HepG2 (cell line): ENCODE measurements around the gene SMTNL2. TPM values are rescaled to one million over a fixed set of nuclear protein-coding genes. Genes with fewer than 3 reads are reported as not detected.

Experiments used
- ATAC-seq: fragments of 200-7000 bp; cut with Tn5 transposase; 3 replicates; pipeline ENCODE4 v1.9.1; 2020; ENCODE audit warnings: mild to moderate bottlenecking, moderate library complexity
- Bru-seq: library from RNA; stranded (reverse); fragments of 400-500 nt; gene quantifications from one replicate; lab custom pipeline; 2021; lab: Mats Ljungman, UMichigan
- BruChase-seq, 2 experiments: library from RNA; stranded (reverse); fragments of 400-500 nt; gene quantifications; one replicate each; lab custom pipeline; 2021; lab: Mats Ljungman, UMichigan
- BruUV-seq: library from RNA; stranded (reverse); fragments of 400-500 nt; replicated peaks from 2 replicates; lab custom pipeline; 2021; lab: Mats Ljungman, UMichigan
- CTCF ChIA-PET: fragments of 300-600 bp; formaldehyde crosslinking; extraction: SDS; loops from one replicate; lab custom pipeline; 2021; ENCODE audit warnings: low total read pairs, inconsistent platforms, low intra/inter-chr PET ratio; lab: Yijun Ruan, JAX
- POLR2A ChIA-PET: fragments of 350-600 bp; sonication (Branson Sonifier 250); formaldehyde crosslinking; loops from one replicate; lab custom pipeline; 2020; ENCODE audit warnings: antibody characterized with exemption, inconsistent platforms; lab: Yijun Ruan, JAX
- DNase-seq: peaks from one replicate; pipeline ENCODE4 v3.0.0-alpha.2; 2015; ENCODE audit warnings: low spot score
- FAIRE-seq: peaks from 3 replicates; lab custom pipeline; 2011; peaks lifted over from hg19 to GRCh38; lab: Jason Lieb, UNC
- H2AFZ ChIP-seq: one replicate; pipeline ENCODE4 v1.6.1; 2011; ENCODE audit warnings: low read length, inconsistent platforms
- H3K27ac ChIP-seq: fragments of 300-600 bp; 3 replicates; pipeline ENCODE4 v1.8.0; 2011; ENCODE audit warnings: mixed run types, mild to moderate bottlenecking, mixed read lengths, low read length, inconsistent platforms; ENCODE audit not compliant: insufficient read depth; ENCODE audit errors: extremely low read length
- H3K27me3 ChIP-seq, 2 experiments: fragments of 200-600 bp in 1 of 2; 2 replicates in 1 of 2; 3 replicates in 1 of 2; pipeline versions ENCODE4 v1.6.0 to v1.8.0; 2011; ENCODE audit warnings: low read length in 2 of 2, mild to moderate bottlenecking in 2 of 2, moderate library complexity in 2 of 2, inconsistent platforms in 1 of 2; ENCODE audit not compliant: insufficient read depth in 2 of 2, control insufficient read depth in 1 of 2
- H3K36me3 ChIP-seq, 2 experiments: fragments of 200-600 bp in 1 of 2; replicated peaks in 1 of 2; 2 replicates in 1 of 2; 3 replicates in 1 of 2; pipeline versions ENCODE4 v1.5.1 to v1.8.0; 2011; ENCODE audit warnings: low read length in 2 of 2, inconsistent platforms in 1 of 2; ENCODE audit not compliant: insufficient read depth in 2 of 2, control insufficient read depth in 1 of 2
- H3K4me1 ChIP-seq: 2 replicates; pipeline ENCODE4 v1.5.1; 2012; ENCODE audit warnings: low read length, inconsistent platforms; ENCODE audit not compliant: insufficient read depth
- H3K4me2 ChIP-seq: 2 replicates; pipeline ENCODE4 v1.6.0; 2011; ENCODE audit warnings: low read depth, low read length, inconsistent platforms
- H3K4me3 ChIP-seq, 3 experiments: fragments of 200-600 bp in 1 of 3; sonication (generic), shearing (Covaris generic) in 1 of 3; replicated peaks in 1 of 3; 2 replicates each; pipeline ENCODE4 v1.5.1; 2011 to 2016; ENCODE audit warnings: low read length in 3 of 3, inconsistent platforms in 2 of 3, low read depth in 2 of 3, mild to moderate bottlenecking in 2 of 3, control low read depth in 1 of 3, mixed read lengths in 1 of 3; ENCODE audit not compliant: insufficient read depth in 1 of 3
- H3K79me2 ChIP-seq: one replicate; pipeline ENCODE4 v1.6.1; 2011; ENCODE audit warnings: low read length, inconsistent platforms; ENCODE audit not compliant: insufficient read depth
- H3K9ac ChIP-seq: 2 replicates; pipeline ENCODE4 v1.6.0; 2011; ENCODE audit warnings: mild to moderate bottlenecking, low read depth, low read length, inconsistent platforms; ENCODE audit not compliant: insufficient read depth
- H3K9me3 ChIP-seq: 2 replicates; pipeline ENCODE4 v1.5.1; 2012; ENCODE audit warnings: mild to moderate bottlenecking, low read length
- H4K20me1 ChIP-seq: 2 replicates; pipeline ENCODE4 v1.6.0; 2011; ENCODE audit warnings: inconsistent platforms, mild to moderate bottlenecking, low read length, moderate library complexity; ENCODE audit not compliant: insufficient read depth
- DBP ChIP-seq: sonication (generic); formaldehyde crosslinking; IDR thresholded peaks from 2 replicates; pipeline ENCODE4 v1.4.0; 2020; ENCODE audit warnings: missing genetic modification reagents; ENCODE audit errors: not compliant biosample characterization
- RNF2 ChIP-seq: fragments of 450-650 bp; conservative IDR thresholded peaks from 2 replicates; pipeline ENCODE4 v1.6.1; 2016; ENCODE audit warnings: low read depth
- WGBS: methylation state at CpG from one replicate; pipeline ENCODE4 v1.1.6; 2017; ENCODE audit warnings: low lambda C conversion rate; 5-methylcytosine and 5-hydroxymethylcytosine counted together
- in situ Hi-C: cut with HindIII; loops from 2 replicates; pipeline ENCODE4 v1.10.0; 2017; ENCODE audit warnings: low pct_unique_long_range_greater_than_20kb; ENCODE audit not compliant: extremely low pct_ligation_motif_present
- intact Hi-C: fragments of 100-400 bp; cut with micrococcal nuclease; formaldehyde crosslinking; loops from one replicate; pipeline ENCODE4 v1.10.0; 2022; ENCODE audit not compliant: unreplicated experiment
- long read RNA-seq, 2 experiments: library from RNA in 1 of 2; library from polyadenylated mRNA in 1 of 2; stranded (forward) in 1 of 2; unstranded in 1 of 2; transcript quantifications; one replicate each; pipeline ENCODE4 v2.0.0, GENCODE V29; 2019 to 2022
- polyA minus RNA-seq, 3 experiments: library from RNA; depleted of rRNA, polyadenylated mRNA; stranded (reverse); fragments of >200 nt; gene quantifications; 2 replicates each; pipeline ENCODE4 v1.2.3, GENCODE V29; 2011; ENCODE audit warnings: low replicate concordance in 1 of 3
- polyA plus RNA-seq, 8 experiments: library from polyadenylated mRNA; depleted of rRNA in 3 of 8; stranded (reverse) in 7 of 8; unstranded in 1 of 8; fragments of >200 nt; fragmentation: Illumina TruSeq in 4 of 8; extraction: Trizol in 4 of 8; gene quantifications; 2 replicates each; pipeline versions ENCODE4 v1.2.1 to v1.2.3, GENCODE V29; 2011 to 2016; ENCODE audit warnings: low read depth in 4 of 8, missing spikeins in 1 of 8, mixed read lengths in 1 of 8; ENCODE audit not compliant: insufficient read depth in 1 of 8
- total RNA-seq, 5 experiments: library from RNA; depleted of rRNA; stranded (reverse); fragments of >200 nt; fragmentation: Illumina TruSeq; extraction: Trizol; gene quantifications; 2 replicates each; pipeline ENCODE4 v1.2.3, GENCODE V29; 2016; ENCODE audit warnings: low read depth in 1 of 5
- TF ChIP-seq, protein P1 (sequence below), 2 experiments: sonication (generic) in 1 of 2; formaldehyde crosslinking in 1 of 2; IDR thresholded peaks; 2 replicates each; pipeline versions ENCODE4 v1.4.0 to v1.6.1; 2016 to 2020; ENCODE audit warnings: borderline replicate concordance in 1 of 2, low read depth in 1 of 2, mild to moderate bottlenecking in 1 of 2, missing genetic modification reagents in 1 of 2
- TF ChIP-seq, protein P2 (sequence below): sonication (generic); formaldehyde crosslinking; IDR thresholded peaks from 2 replicates; pipeline ENCODE4 v1.5.1; 2020; ENCODE audit warnings: mild to moderate bottlenecking, missing genetic modification reagents, moderate library complexity
- TF ChIP-seq, protein P3 (sequence below): IDR thresholded peaks from 2 replicates; pipeline ENCODE4 v1.6.1; 2012; ENCODE audit warnings: inconsistent platforms

Gene SMTNL2
- total RNA-seq (2016; rRNA removed; fragmentation: Illumina TruSeq; extraction: Trizol) (5.1 and 5.8 TPM in 2 replicates), polyA plus RNA-seq (2011; rRNA removed) (0.41 and 1.1 TPM in 2 replicates), polyA minus RNA-seq (2011; rRNA and poly(A)+ RNA removed; ENCODE audit: low replicate concordance) (1.9 TPM in 1 of 2 replicates, not detected in the other), Bru-seq, nascent RNA (percentile 53 among the genes with signal in this experiment), BruChase-seq, experiment 1, labeled RNA remaining after a 6-hour chase (percentile 56 among the genes with signal in this experiment), BruChase-seq, experiment 2, labeled RNA remaining after a 2-hour chase (percentile 53 among the genes with signal in this experiment)
- total RNA-seq (2016; cell fraction: cytosol; rRNA removed; fragmentation: Illumina TruSeq; extraction: Trizol; ENCODE audit: low read depth) = 1.5 and 1.6 TPM in 2 replicates
- total RNA-seq (2016; cell fraction: insoluble cytoplasmic fraction; rRNA removed; fragmentation: Illumina TruSeq; extraction: Trizol) = 5.3 and 5.8 TPM in 2 replicates
- total RNA-seq (2016; cell fraction: membrane; rRNA removed; fragmentation: Illumina TruSeq; extraction: Trizol) = 4.8 and 5.0 TPM in 2 replicates
- total RNA-seq (2016; cell fraction: nucleus; rRNA removed; fragmentation: Illumina TruSeq; extraction: Trizol) = 3.0 and 4.2 TPM in 2 replicates
- polyA plus RNA-seq (2011; cell fraction: cytosol; rRNA removed) = 0.38 and 0.64 TPM in 2 replicates
- polyA plus RNA-seq (2011; cell fraction: nucleus; rRNA removed) = 0.42 and 0.95 TPM in 2 replicates
- 0.58 and 0.69 TPM in 2 replicates for polyA plus RNA-seq (2012)
- 1.8 TPM in 2 replicates for polyA plus RNA-seq (2016; cell fraction: cytosol; fragmentation: Illumina TruSeq; extraction: Trizol; ENCODE audit: low read depth)
- 7.9 and 8.6 TPM in 2 replicates for polyA plus RNA-seq (2016; cell fraction: insoluble cytoplasmic fraction; fragmentation: Illumina TruSeq; extraction: Trizol; ENCODE audit: low read depth)
- polyA plus RNA-seq (2016; cell fraction: membrane; fragmentation: Illumina TruSeq; extraction: Trizol; ENCODE audit: low read depth) = 2.3 and 3.2 TPM in 2 replicates
- polyA plus RNA-seq (2016; cell fraction: nucleus; fragmentation: Illumina TruSeq; extraction: Trizol; ENCODE audit: insufficient read depth, low read depth) = 5.8 and 9.1 TPM in 2 replicates
- 0.70 and 0.99 TPM in 2 replicates for polyA minus RNA-seq (2011; cell fraction: cytosol; rRNA and poly(A)+ RNA removed)
- polyA minus RNA-seq (2011; cell fraction: nucleus; rRNA and poly(A)+ RNA removed) = 0.13 TPM in 1 of 2 replicates, not detected in the other
- long read RNA-seq, experiment 1, partial matches to known transcripts = 1 of 2 reads
- long read RNA-seq, experiment 1, other reads (novel, unspliced or antisense) = 1 of 2 reads
- long read RNA-seq, experiment 2, transcript SMTNL2-202 (8 exons, 2,280 nt) = major isoform, 9 of 16 reads
- long read RNA-seq, experiment 2, partial matches to known transcripts = 1 of 16 reads
- long read RNA-seq, experiment 2, other reads (novel, unspliced or antisense) = 5 of 16 reads

DNA sequence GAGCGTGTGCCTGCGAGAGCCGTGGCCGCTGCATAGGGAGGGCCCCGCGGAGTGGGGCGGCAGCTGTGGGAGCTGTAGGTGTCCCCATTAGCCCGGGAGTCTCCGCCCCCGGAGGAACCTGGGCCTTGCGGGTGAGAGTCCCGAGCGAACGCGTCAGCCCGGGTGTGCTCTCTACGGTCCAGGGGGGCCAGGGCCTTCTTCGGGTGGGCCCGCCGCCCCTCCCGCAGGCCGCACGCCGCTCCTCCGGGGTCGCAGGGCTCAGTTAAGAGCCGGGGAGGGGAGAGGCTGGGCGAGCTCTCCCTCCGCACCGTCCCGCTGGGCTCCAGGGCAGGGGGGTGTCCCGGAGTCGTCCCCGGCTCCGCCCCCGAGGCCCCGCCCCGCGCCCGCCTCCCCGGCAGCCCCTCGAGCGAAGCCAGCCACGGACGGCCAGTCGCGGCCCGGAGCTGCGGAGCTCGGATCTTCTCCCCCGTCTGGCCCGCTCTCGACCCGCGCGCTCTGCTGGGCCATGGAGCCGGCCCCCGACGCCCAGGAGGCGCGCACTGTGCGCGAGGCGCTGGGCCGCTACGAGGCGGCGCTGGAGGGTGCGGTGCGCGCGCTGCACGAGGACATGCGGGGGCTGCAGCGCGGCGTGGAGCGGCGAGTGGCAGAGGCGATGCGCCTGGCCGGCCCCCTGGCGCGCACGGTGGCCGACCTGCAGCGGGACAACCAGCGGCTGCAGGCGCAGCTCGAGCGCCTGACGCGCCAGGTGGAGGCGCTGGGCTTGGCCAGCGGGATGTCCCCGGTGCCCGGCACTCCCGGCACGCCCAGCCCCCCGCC is at the start of gene SMTNL2:
Gene SMTNL2, plus strand, starts transcription at position 429 of the 816 bp plus-strand sequence. Its CDS starts 77 bp downstream, at position 506.
- WGBS = 1% methylated on average over 13 of the region's 100 CpGs
- ChIA-PET CTCF (interaction anchor here (2.8 kb wide), 1 partner anchor 18 kb away, joined by 13 read pairs; no protein-coding TSS in a partner anchor), POLR2A (interaction anchor here (1.3 to 1.7 kb wide), 3 partner anchors 16 to 29 kb away, joined by 3 to 5 read pairs (median 4); partner anchors contain the start of gene MYBBP1A)
- Histone ChIP-seq H3K4me1 (peaks cover 56% of the 10 kb centered on the region), H3K27ac (no peak within 1 kb of the TSS), H3K27me3 (peaks cover 2 to 47% of the 10 kb centered on the region in 2 experiments; a peak in 4 of 5 replicates), H3K36me3 (no peaks in the 10 kb centered on the region), H3K9ac (peak within 1 kb of the TSS; percentile 34), H3K79me2 (no peaks in the 10 kb centered on the region), H2AFZ (no peak within 1 kb of the TSS), H3K9me3 (no peaks in the 10 kb centered on the region), H3K4me2 (peak within 1 kb of the TSS; percentile 88), H3K4me3 (peak within 1 kb of the TSS; percentile 58 to 73 (median 61)), H4K20me1 (no peaks in the 10 kb centered on the region)
- in situ Hi-C loops = no loop called here
- ATAC-seq = peak; percentile 44
- no TSS peak for BruUV-seq
- FAIRE-seq = no peak
- intact Hi-C loops = no loop called here
- no peak for DNase-seq
- 0 out of 2 replicates have a peak, but pooled peaks have one; percentile 33 for TF ChIP-seq RNF2
- no peak for TF ChIP-seq DBP (CRISPR knock-in tag)
- TF ChIP-seq, protein P1, sequence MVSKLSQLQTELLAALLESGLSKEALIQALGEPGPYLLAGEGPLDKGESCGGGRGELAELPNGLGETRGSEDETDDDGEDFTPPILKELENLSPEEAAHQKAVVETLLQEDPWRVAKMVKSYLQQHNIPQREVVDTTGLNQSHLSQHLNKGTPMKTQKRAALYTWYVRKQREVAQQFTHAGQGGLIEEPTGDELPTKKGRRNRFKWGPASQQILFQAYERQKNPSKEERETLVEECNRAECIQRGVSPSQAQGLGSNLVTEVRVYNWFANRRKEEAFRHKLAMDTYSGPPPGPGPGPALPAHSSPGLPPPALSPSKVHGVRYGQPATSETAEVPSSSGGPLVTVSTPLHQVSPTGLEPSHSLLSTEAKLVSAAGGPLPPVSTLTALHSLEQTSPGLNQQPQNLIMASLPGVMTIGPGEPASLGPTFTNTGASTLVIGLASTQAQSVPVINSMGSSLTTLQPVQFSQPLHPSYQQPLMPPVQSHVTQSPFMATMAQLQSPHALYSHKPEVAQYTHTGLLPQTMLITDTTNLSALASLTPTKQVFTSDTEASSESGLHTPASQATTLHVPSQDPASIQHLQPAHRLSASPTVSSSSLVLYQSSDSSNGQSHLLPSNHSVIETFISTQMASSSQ (IDR thresholded peaks at IDR 0.05; ENCODE audit: low read depth) = no peak
- TF ChIP-seq, protein P1 (CRISPR knock-in tag; IDR thresholded peaks at IDR 0.05; ENCODE audit: borderline replicate concordance) = 0 out of 2 replicates have a peak, but pooled peaks have one; percentile 10
- TF ChIP-seq, protein P2, sequence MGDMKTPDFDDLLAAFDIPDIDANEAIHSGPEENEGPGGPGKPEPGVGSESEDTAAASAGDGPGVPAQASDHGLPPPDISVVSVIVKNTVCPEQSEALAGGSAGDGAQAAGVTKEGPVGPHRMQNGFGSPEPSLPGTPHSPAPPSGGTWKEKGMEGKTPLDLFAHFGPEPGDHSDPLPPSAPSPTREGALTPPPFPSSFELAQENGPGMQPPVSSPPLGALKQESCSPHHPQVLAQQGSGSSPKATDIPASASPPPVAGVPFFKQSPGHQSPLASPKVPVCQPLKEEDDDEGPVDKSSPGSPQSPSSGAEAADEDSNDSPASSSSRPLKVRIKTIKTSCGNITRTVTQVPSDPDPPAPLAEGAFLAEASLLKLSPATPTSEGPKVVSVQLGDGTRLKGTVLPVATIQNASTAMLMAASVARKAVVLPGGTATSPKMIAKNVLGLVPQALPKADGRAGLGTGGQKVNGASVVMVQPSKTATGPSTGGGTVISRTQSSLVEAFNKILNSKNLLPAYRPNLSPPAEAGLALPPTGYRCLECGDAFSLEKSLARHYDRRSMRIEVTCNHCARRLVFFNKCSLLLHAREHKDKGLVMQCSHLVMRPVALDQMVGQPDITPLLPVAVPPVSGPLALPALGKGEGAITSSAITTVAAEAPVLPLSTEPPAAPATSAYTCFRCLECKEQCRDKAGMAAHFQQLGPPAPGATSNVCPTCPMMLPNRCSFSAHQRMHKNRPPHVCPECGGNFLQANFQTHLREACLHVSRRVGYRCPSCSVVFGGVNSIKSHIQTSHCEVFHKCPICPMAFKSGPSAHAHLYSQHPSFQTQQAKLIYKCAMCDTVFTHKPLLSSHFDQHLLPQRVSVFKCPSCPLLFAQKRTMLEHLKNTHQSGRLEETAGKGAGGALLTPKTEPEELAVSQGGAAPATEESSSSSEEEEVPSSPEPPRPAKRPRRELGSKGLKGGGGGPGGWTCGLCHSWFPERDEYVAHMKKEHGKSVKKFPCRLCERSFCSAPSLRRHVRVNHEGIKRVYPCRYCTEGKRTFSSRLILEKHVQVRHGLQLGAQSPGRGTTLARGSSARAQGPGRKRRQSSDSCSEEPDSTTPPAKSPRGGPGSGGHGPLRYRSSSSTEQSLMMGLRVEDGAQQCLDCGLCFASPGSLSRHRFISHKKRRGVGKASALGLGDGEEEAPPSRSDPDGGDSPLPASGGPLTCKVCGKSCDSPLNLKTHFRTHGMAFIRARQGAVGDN (CRISPR knock-in tag) = peak; percentile 1; the same call in 1 of the 2 replicates
- TF ChIP-seq, protein P3, sequence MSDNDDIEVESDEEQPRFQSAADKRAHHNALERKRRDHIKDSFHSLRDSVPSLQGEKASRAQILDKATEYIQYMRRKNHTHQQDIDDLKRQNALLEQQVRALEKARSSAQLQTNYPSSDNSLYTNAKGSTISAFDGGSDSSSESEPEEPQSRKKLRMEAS = peak; percentile 38; the same call in 1 of the 2 replicates
